NCI-H460 (cell line): Measurements from ENCODE around the gene A3GALT2. TPM values are rescaled to one million over a fixed set of nuclear protein-coding genes. Genes with fewer than 3 reads are reported as not detected.
A peak's percentile ranks its signal among the peaks of the same experiment; 100 is the strongest.
"Not testable (repeated sequence)": the region's sequence is repeated elsewhere in the genome, so short reads cannot be mapped to it uniquely, and the experiment has no call there.

ENCODE experiments used
- DNase-seq: peaks from one replicate; pipeline ENCODE4 v3.0.0-alpha.2; 2016; ENCODE audit warnings: low read depth; ENCODE audit errors: extremely low read depth
- total RNA-seq: library from RNA; depleted of rRNA; stranded (reverse); fragments of >200 nt; shearing (Covaris generic); gene quantifications from 2 replicates; pipeline ENCODE4 v1.2.3, GENCODE V29; 2014

A3GALT2 gene
- total RNA-seq, 1 experiment from 2014 or later, result not detected

DNA sequence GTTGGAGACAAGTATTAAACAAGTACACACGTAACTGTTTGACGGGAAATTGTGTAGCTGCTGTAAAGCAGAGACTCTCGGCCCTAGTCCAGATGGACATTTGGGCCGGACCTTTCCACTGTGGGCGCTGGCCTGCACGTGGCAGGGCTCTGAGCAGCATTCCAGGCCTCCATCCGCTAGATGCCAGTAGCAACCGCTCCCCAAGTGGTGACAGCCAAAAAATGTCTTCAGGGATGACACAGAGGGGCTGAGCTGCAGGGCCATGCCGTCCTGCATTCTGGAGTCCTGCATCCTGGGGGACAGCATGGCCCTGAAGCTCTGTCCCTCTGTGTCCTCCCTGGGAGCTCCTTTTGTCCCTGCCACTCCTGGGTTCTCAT lies 24.8 kb downstream of the A3GALT2 start:
- DNase-seq, result no peak

DNA sequence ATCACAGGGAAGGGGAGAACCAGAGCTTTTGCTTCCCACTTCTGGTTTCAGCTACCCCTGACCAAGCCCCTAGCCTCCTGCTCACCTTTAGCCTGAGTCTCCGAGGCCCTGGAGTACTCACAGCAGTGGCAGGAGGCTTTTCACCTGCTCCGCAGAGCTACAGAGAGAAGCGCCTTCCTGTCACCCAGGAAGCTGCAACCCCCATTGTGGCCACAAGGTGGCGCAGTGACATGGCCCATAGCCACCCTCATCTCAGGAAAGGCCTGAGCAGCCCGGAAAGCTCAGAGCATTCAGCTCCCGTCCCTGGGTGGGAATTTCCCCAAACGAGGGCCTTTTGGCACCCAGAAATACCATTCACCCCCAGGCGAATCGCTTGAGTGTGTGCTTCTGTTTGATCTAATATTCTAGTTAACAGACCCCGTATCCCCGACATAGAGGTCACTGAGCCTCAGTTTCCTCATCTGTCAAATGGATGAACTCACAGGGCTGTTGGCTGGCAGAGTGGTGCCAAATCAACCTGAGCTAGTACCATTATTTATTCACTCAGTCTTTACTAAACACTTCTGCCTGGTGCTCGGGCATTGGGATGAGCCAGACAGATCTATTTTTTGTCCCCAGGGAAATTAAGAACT lies 25.3 kb downstream of the A3GALT2 start:
- peak; percentile 67 for DNase-seq

- no peak for DNase-seq
Observed at GRCh38 chr1:33295023-33295422, 25.9 kb downstream of the A3GALT2 start.

DNA sequence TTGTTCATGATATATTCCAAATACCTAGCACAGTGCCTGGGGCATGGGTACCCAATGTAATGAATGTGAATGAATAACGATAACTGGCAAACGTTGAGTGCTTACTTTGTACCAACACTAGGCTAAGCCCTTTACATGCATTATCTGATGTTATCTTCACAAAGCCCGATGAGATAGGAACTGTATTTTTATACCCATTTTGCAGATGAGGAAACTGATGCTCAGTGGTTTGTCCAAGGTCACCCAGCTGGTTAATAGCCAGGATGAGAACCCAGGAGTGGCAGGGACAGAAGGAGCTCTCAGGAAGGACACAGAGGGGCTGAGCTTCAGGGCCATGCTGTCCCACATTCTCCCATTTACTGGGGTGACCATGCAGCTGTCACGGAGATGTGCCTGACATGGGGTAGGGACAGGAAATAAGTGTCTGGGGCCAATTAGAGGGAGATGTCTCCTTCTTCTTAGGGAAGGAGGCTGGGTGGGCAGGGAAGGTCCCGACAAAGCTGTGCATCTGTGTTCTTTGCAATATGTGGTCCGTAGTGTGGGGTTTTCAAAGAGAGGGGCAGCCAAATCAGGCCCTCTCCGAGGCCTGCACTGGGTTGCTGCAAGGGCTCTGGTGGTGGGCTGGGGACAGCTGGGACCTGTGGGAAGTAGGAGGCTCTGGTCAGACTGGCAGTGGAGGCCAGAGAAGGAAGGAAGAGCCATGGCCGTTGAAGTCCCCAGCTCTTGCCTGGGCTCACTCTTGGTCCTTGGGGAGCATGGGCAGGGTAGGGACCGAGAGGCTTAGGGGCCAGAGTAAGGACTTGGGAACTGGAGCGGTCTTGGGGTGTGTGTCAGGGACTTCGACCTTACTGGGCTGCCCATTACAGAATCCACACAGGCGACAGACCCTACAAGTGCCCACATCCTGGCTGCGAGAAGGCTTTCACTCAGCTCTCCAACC lies 26.6 kb downstream of the A3GALT2 start:
- no peak for DNase-seq

DNA sequence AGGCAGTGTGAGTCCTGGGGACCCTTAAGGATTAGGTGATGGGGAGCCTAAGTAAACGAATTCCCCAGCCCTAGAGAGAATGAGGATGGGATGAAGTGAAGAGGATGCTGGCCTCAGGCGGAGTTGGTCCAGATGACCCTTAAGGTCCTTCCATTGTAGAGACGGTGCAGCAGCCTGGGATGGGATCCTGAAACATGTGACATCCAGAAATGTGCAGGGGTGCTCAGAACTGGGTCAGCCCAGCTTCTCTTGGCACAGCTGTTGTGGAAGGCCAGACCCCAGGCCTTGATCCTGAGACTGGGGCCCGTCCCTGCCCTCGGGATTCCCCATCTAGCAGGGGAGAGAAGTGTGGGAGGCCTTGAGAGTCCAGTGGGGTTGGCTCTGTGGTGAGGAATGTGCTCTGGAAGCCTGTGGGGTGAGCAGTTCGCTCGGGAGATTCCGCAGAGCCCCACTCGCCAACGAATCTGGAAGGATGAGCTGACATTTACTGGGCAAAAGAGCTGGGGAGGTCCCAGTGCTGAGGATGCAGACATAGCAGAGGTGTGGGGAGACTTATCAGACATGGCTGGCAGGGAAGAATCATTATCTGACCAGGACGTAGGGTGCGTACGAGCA lies 28.1 kb downstream of the A3GALT2 start:
- DNase-seq, result no peak

DNA sequence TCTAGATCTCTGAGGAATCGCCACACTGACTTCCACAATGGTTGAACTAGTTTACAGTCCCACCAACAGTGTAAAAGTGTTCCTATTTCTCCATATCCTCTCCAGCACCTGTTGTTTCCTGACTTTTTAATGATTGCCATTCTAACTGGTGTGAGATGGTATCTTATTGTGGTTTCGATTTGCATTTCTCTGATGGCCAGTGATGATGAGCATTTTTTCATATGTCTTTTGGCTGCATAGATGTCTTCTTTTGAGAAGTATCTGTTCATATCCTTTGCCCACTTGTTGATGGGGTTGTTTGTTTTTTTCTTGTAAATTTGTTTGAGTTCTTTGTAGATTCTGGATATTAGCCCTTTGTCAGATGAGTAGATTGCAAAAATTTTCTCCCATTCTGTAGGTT lies 30.3 kb downstream of the A3GALT2 start:
- DNase-seq, result not testable (repeated sequence)

- no peak for DNase-seq
Observed at GRCh38 chr1:33289858-33290154, 31.1 kb downstream of the A3GALT2 start.

DNA sequence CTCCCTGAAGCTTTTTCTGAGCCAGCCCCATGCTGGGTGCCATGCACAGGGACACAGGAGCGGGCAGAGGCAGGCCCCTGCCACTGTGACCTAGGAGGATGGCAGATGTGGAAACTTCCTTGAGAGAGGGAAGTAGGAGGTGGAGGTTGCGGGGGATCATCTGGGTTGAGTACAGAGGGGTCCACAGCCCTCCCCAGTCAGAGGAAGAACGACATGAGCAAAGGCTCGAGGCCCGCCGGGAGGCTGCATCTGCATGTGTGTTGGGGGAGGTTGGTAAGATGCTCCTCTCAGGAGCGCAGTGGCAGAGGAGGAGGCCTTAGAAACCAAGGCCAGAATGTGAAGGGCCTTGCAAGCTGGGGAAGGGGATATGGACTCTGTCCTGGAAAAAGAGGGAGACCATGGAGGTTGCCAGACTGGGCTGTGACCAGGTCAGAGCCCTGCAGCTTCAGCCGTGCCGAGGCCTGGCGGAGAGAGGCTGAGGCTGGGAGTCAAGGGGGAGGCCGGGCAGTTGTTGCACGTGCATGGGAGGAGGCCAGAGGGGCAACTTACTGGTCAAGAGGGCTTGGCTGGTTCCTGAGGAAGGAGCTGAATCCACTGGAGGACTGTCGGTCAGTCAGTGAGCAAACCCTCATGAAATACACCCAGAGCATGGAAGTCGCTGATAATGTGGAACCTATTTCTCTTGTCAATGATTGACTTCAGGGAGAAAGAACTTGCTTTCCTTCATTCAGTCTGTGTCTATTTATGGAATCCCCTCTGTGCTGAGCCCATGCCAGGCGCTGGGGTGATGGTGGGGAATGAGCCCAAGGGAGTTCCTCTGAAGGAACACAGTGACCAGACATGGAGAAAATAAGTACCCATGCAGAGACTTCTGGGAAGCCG lies 31.7 kb downstream of the A3GALT2 start:
- DNase-seq, result no peak

GRCh38 chr1:33287317-33287716 lies 33.6 kb downstream of the A3GALT2 start:
- DNase-seq, result no peak

DNA sequence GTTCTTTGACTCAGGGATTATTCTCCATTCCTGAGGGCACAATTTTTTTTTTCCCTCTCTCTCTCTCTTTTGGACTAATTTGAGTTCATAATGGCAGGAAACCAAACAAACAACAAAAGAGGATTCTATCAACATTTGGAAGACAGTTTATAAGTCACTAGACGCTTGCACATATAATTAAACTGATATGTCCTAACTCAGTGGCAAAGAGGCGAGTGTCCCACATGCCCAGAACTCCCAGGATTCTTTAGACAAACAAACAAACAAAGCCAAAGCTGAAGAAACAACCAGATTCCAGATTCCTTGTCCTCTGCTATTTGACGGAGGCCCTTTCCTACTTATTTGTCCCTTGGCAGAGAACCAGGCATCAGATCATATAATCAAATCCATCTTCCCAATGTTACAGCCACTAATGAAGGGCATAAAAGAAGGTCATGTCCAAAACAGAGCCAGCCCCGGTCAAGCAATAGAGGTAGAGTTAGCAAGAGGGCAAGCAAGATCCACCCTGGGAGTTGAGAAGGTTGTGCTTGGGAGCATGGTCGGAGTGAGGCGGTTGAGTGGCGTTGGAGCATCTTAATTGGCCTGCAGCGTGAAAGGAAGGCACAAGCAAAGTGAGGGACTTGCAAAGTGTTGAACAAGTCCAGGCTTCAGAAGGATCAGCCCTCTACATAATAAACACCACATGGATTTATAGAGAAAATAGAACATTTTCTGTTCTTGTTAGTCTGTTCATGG lies 34.3 kb downstream of the A3GALT2 start:
- no peak for DNase-seq

DNA sequence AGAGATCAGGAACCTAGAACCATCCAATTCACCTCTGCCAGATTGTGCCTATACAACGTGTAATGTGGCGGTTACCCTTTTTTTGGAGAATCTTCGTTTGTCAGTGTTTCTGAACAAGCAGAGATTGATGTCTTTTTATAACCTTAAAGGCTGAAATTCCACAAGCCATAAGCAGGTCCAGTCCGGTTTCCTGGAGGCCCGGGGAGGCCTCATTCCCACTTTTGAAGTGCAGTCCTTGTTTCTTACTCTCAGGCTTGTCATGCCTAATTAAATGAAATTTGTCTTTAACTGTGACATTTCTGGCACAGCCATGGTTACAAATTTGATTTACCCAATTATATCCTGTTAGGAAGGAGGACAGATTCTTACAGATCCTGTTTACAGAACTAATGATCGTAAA lies 36.8 kb downstream of the A3GALT2 start:
- no peak for DNase-seq

DNA sequence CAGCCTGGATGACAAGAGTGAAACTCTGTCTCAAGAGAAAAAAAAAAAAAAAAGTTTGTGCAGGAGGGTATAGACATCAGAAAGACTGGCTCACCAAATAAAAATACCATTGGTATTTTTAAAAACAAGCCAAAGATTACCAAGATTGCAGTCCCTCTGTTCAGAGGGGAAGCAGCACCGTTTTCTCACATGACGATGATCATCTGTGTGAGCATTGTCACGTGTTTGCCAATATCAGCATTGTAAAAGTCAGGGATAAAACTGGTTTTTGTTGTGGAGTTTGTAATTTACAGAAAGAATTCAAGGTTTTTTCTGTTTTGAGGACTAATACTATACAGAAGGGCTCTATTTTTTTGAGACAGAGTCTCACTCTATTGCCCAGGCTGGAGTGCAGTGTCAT lies 38.1 kb downstream of the A3GALT2 start:
- no peak for DNase-seq

- no peak for DNase-seq
Observed at GRCh38 chr1:33281554-33282303, 39.2 kb downstream of the A3GALT2 start.

- DNase-seq, result no peak
Observed at GRCh38 chr1:33280091-33280661, 40.7 kb downstream of the A3GALT2 start.

- no peak for DNase-seq
Observed at GRCh38 chr1:33277488-33278084, 43.3 kb downstream of the A3GALT2 start.

- DNase-seq, result no peak
Observed at GRCh38 chr1:33276573-33277298, 44.2 kb downstream of the A3GALT2 start.

- DNase-seq, result no peak
Observed at GRCh38 chr1:33275706-33276572, 45.0 kb downstream of the A3GALT2 start.
